Osteoblast (primary cell): ENCODE measurements around the gene AMDHD1. TPM values are rescaled to one million over a fixed set of nuclear protein-coding genes. Genes with fewer than 3 reads are reported as not detected.
A peak's percentile ranks its signal among the peaks of the same experiment; 100 is the strongest.
"Not testable (repeated sequence)": the region's sequence is repeated elsewhere in the genome, so short reads cannot be mapped to it uniquely, and the experiment has no call there.

Experiments used
- DNase-seq: peaks from one replicate; pipeline ENCODE4 v3.0.0; 2011; ENCODE audit warnings: low spot score, mixed read lengths; ENCODE audit not compliant: insufficient read length; ENCODE audit errors: missing footprints
- H2AFZ ChIP-seq: 2 replicates; pipeline ENCODE4 v1.6.0; 2011; ENCODE audit warnings: mild to moderate bottlenecking, low read length
- H3K27ac ChIP-seq: 2 replicates; pipeline ENCODE4 v1.5.1; 2011; ENCODE audit warnings: mild to moderate bottlenecking, low read depth, low read length, moderate library complexity
- H3K27me3 ChIP-seq: 2 replicates; pipeline ENCODE4 v1.6.0; 2012; ENCODE audit warnings: mild to moderate bottlenecking, control low read depth, inconsistent platforms, low read length, moderate library complexity; ENCODE audit not compliant: insufficient read depth
- H3K36me3 ChIP-seq: 2 replicates; pipeline ENCODE4 v1.5.1; 2011; ENCODE audit warnings: mild to moderate bottlenecking, low read length, control low read depth, moderate library complexity; ENCODE audit not compliant: insufficient read depth
- H3K4me1 ChIP-seq: 2 replicates; pipeline ENCODE4 v1.5.1; 2011; ENCODE audit warnings: mild to moderate bottlenecking, low read length, control low read depth, moderate library complexity; ENCODE audit not compliant: insufficient read depth
- H3K4me2 ChIP-seq: 2 replicates; pipeline ENCODE4 v1.6.0; 2011; ENCODE audit warnings: mild to moderate bottlenecking, low read length; ENCODE audit not compliant: insufficient read depth
- H3K4me3 ChIP-seq: fragments of 200-600 bp; sonication (generic); 3 replicates; pipeline ENCODE4 v1.5.1; 2012; ENCODE audit warnings: mild to moderate bottlenecking, low read length, inconsistent platforms; ENCODE audit not compliant: insufficient read depth
- H3K79me2 ChIP-seq: 2 replicates; pipeline ENCODE4 v1.6.0; 2012; ENCODE audit warnings: mild to moderate bottlenecking, low read length, control low read depth, inconsistent platforms; ENCODE audit not compliant: insufficient read depth
- H3K9me3 ChIP-seq: 2 replicates; pipeline ENCODE4 v1.5.1; 2011; ENCODE audit warnings: low read depth, low read length, control low read depth
- H4K20me1 ChIP-seq: 2 replicates; pipeline ENCODE4 v1.6.0; 2012; ENCODE audit warnings: mild to moderate bottlenecking, low read length, control low read depth; ENCODE audit not compliant: insufficient read depth
- total RNA-seq: library from RNA; depleted of rRNA; stranded (reverse); fragments of >200 nt; gene quantifications from 2 replicates; pipeline ENCODE4 v1.2.3, GENCODE V29; 2012
- TF ChIP-seq, protein P1 (sequence below): IDR thresholded peaks from 2 replicates; pipeline ENCODE4 v1.5.1; 2011; ENCODE audit warnings: mild to moderate bottlenecking, low read depth, low read length, moderate library complexity; ENCODE audit errors: extremely low read depth

Gene AMDHD1
- total RNA-seq, 1 donor: 0.36 TPM

GRCh38 chr12:95963096-95963495 lies 20.0 kb downstream of the AMDHD1 start:
- no peak for DNase-seq
- H3K36me3 ChIP-seq: no peaks in the 10 kb centered on the region
- H3K27ac ChIP-seq: no peak overlapping the region
- no peak overlapping the region for H3K4me2 ChIP-seq
- no peaks in the 10 kb centered on the region for H3K79me2 ChIP-seq
- H3K9me3 ChIP-seq: no peaks in the 10 kb centered on the region
- H3K4me3 ChIP-seq: no peak overlapping the region
- no peaks in the 10 kb centered on the region for H3K4me1 ChIP-seq
- TF ChIP-seq, protein P1, sequence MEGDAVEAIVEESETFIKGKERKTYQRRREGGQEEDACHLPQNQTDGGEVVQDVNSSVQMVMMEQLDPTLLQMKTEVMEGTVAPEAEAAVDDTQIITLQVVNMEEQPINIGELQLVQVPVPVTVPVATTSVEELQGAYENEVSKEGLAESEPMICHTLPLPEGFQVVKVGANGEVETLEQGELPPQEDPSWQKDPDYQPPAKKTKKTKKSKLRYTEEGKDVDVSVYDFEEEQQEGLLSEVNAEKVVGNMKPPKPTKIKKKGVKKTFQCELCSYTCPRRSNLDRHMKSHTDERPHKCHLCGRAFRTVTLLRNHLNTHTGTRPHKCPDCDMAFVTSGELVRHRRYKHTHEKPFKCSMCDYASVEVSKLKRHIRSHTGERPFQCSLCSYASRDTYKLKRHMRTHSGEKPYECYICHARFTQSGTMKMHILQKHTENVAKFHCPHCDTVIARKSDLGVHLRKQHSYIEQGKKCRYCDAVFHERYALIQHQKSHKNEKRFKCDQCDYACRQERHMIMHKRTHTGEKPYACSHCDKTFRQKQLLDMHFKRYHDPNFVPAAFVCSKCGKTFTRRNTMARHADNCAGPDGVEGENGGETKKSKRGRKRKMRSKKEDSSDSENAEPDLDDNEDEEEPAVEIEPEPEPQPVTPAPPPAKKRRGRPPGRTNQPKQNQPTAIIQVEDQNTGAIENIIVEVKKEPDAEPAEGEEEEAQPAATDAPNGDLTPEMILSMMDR: peak; percentile 22
- H4K20me1 ChIP-seq: no peaks in the 10 kb centered on the region
- H2AFZ ChIP-seq: no peak overlapping the region
- H3K27me3 ChIP-seq: peaks cover 3% of the 10 kb centered on the region

- Histone ChIP-seq H3K4me3 (no peak overlapping the region), H2AFZ (no peak overlapping the region), H4K20me1 (no peaks in the 10 kb centered on the region), H3K4me2 (no peak overlapping the region), H3K27ac (no peak overlapping the region), H3K36me3 (no peaks in the 10 kb centered on the region), H3K9me3 (no peaks in the 10 kb centered on the region), H3K27me3 (peaks cover 3% of the 10 kb centered on the region), H3K4me1 (no peaks in the 10 kb centered on the region), H3K79me2 (no peaks in the 10 kb centered on the region)
- DNase-seq: no peak
- TF ChIP-seq, protein P1: no peak
These were observed 23.2 kb downstream of the AMDHD1 start for GRCh38 chr12:95966287-95966870.

- Histone ChIP-seq H3K36me3 (no peaks in the 10 kb centered on the region), H2AFZ (no peak overlapping the region), H3K27me3 (peaks cover 2% of the 10 kb centered on the region), H3K4me1 (no peaks in the 10 kb centered on the region), H3K9me3 (no peaks in the 10 kb centered on the region), H3K4me2 (no peak overlapping the region), H3K27ac (no peak overlapping the region), H3K4me3 (no peak overlapping the region), H4K20me1 (no peaks in the 10 kb centered on the region), H3K79me2 (no peaks in the 10 kb centered on the region)
- TF ChIP-seq, protein P1: no peak
- DNase-seq: no peak
These were observed 24.2 kb downstream of the AMDHD1 start for GRCh38 chr12:95967301-95967700.

GRCh38 chr12:95969116-95969515 lies 26.0 kb downstream of the AMDHD1 start:
- H3K4me2 ChIP-seq, H3K4me3 ChIP-seq, DNase-seq, H3K79me2 ChIP-seq, H3K4me1 ChIP-seq, H3K9me3 ChIP-seq, H3K36me3 ChIP-seq, H3K27ac ChIP-seq, H2AFZ ChIP-seq, H4K20me1 ChIP-seq, H3K27me3 ChIP-seq: not testable (repeated sequence)
